Naive thymus-derived CD4-positive, alpha-beta T cell (primary cell): ENCODE results near the gene TMPRSS13. TPM values are rescaled to one million over a fixed set of nuclear protein-coding genes. Genes with fewer than 3 reads are reported as not detected.
"Not testable (repeated sequence)": the region's sequence is repeated elsewhere in the genome, so short reads cannot be mapped to it uniquely, and the experiment has no call there.

Experiments used
- ATAC-seq: fragments of 150-1000 bp; cut with Tn5 transposase; 2 replicates; pipeline ENCODE4 v1.10.0; 2021; ENCODE audit warnings: mild to moderate bottlenecking, moderate library complexity
- CTCF ChIA-PET: fragments of 350-600 bp; sonication (Branson Sonifier 250); formaldehyde crosslinking; loops from one replicate; lab custom pipeline; 2021; ENCODE audit warnings: antibody characterized with exemption; lab: Charles Lee
- POLR2A ChIA-PET: fragments of 350-600 bp; sonication (Branson Sonifier 250); formaldehyde crosslinking; loops from one replicate; lab custom pipeline; 2021; ENCODE audit warnings: antibody characterized with exemption, inconsistent platforms; lab: Charles Lee
- DNase-seq, 9 donors: peaks; one replicate each; pipeline versions ENCODE4 v3.0.0 to v3.0.0-alpha.2; 2020 to 2022; ENCODE audit warnings: mixed read lengths in 1 of 9
- H3K27ac ChIP-seq: one replicate; pipeline ENCODE4 v1.7.0; 2013; ENCODE audit warnings: mild to moderate bottlenecking, low read depth, low read length, moderate library complexity
- H3K27me3 ChIP-seq, 2 donors: one replicate each; pipeline ENCODE4 v1.7.0; 2013; ENCODE audit warnings: low read length in 2 of 2, mild to moderate bottlenecking in 2 of 2, moderate library complexity in 2 of 2; ENCODE audit not compliant: control insufficient read depth in 2 of 2, insufficient read depth in 2 of 2
- H3K36me3 ChIP-seq, 3 experiments: 1 replicate in 2 of 3; 2 replicates in 1 of 3; pipeline ENCODE4 v1.7.0; 2013; ENCODE audit warnings: low read length in 3 of 3, mild to moderate bottlenecking in 3 of 3, moderate library complexity in 1 of 3; ENCODE audit not compliant: insufficient read depth in 3 of 3, control insufficient read depth in 2 of 3
- H3K4me1 ChIP-seq, 2 donors: one replicate each; pipeline ENCODE4 v1.7.0; 2013; ENCODE audit warnings: low read length in 2 of 2, mild to moderate bottlenecking in 2 of 2, moderate library complexity in 1 of 2; ENCODE audit not compliant: control insufficient read depth in 2 of 2, insufficient read depth in 2 of 2
- H3K4me3 ChIP-seq: 2 replicates; pipeline ENCODE4 v1.7.0; 2013; ENCODE audit warnings: mild to moderate bottlenecking, low read length
- H3K9me3 ChIP-seq, 3 experiments: 1 replicate in 2 of 3; 2 replicates in 1 of 3; pipeline ENCODE4 v1.7.0; 2013; ENCODE audit warnings: low read length in 3 of 3; ENCODE audit not compliant: control insufficient read depth in 2 of 3
- H3K27ac Mint-ChIP-seq, 9 donors: one replicate each; pipeline ENCODE4 v1.8.0; 2020 to 2022; ENCODE audit warnings: mixed read lengths in 9 of 9, mild to moderate bottlenecking in 8 of 9, moderate library complexity in 5 of 9, inconsistent platforms in 2 of 9
- H3K27me3 Mint-ChIP-seq, 5 donors: one replicate each; pipeline ENCODE4 v1.8.0; 2021 to 2022; ENCODE audit warnings: mixed read lengths in 5 of 5, mild to moderate bottlenecking in 1 of 5
- H3K36me3 Mint-ChIP-seq, 5 donors: one replicate each; pipeline ENCODE4 v1.8.0; 2020 to 2022; ENCODE audit warnings: mixed read lengths in 5 of 5, mild to moderate bottlenecking in 3 of 5, inconsistent platforms in 1 of 5
- H3K4me1 Mint-ChIP-seq, 7 donors: one replicate each; pipeline ENCODE4 v1.8.0; 2020 to 2022; ENCODE audit warnings: mixed read lengths in 7 of 7, mild to moderate bottlenecking in 3 of 7, inconsistent platforms in 1 of 7
- H3K4me3 Mint-ChIP-seq, 10 donors: one replicate each; pipeline ENCODE4 v1.8.0; 2020 to 2022; ENCODE audit warnings: mild to moderate bottlenecking in 10 of 10, mixed read lengths in 10 of 10, moderate library complexity in 6 of 10, inconsistent platforms in 2 of 10
- H3K9me3 Mint-ChIP-seq, 11 donors: one replicate each; pipeline ENCODE4 v1.8.0; 2020 to 2022; ENCODE audit warnings: mixed read lengths in 11 of 11, mild to moderate bottlenecking in 4 of 11, inconsistent platforms in 1 of 11, moderate library complexity in 1 of 11
- intact Hi-C, 2 donors: fragments of 100-400 bp; cut with micrococcal nuclease; formaldehyde crosslinking; loops; one replicate each; pipeline ENCODE4 v1.15.1; 2023
- polyA plus RNA-seq, 2 donors: library from polyadenylated mRNA; unstranded; fragments of 300-500 nt; fragmentation: Illumina TruSeq; gene quantifications; one replicate each; pipeline ENCODE4 v1.2.3, GENCODE V29; 2021
- total RNA-seq, 6 experiments: library from RNA in 5 of 6; stranded (reverse) in 5 of 6; gene quantifications; 1 replicate in 5 of 6; 2 replicates in 1 of 6; pipeline ENCODE4 v1.2.3 and lab custom pipeline; 2021 to 2026

TMPRSS13 gene
- total and polyA plus RNA-seq, 7 experiments from 2014 or later = 0.47 to 4.1 (median 3.0) TPM

DNA sequence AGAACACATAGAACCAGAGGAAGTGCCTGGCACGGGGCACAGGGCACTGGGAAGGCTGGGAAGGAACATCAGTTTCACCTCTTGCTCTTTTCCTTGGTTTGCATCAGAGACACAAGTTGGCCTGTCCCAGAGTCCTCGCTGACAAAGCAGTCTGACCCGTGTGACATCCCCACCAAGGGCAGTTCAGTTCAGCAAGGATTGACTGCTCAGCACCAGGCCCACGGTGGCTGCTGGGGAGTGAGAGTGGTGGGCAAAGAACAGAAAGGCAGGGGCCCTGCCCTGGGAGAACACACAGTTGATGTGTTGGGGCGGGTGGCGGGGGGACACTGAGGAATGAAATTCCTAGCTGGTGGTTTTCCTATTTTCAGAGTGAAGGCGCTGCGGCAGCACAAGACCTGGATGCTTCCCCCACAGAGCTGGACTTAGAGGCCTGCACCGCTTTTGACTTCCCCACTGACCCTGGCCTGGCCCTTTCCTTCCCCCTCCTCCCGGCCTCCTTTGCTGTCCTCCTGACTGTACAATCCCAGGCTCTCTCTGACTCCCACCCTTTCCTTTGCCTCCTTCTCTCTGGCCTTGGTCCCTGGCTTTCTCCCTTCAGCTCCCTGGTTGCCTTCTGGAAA lies 2.2 kb upstream of the TMPRSS13 start:
- peaks cover 44 to 56% (median 49%) of the 10 kb centered on the region in 7 donors for H3K4me1 Mint-ChIP-seq
- CTCF ChIA-PET = interaction anchor here (1.1 to 3.2 kb wide), 3 partner anchors 15 to 124 kb away, joined by 3 to 18 read pairs (median 4); no protein-coding TSS in a partner anchor
- Histone ChIP-seq H3K4me1 (peaks cover 32 to 40% of the 10 kb centered on the region in 2 donors), H3K4me3 (no peak overlapping the region), H3K36me3 (no peaks in the 10 kb centered on the region), H3K27ac (no peak overlapping the region), H3K9me3 (no peaks in the 10 kb centered on the region), H3K27me3 (no peaks in the 10 kb centered on the region)
- H3K27ac Mint-ChIP-seq = peak overlapping the region in 4 of 9 donors; percentile 42 to 90 (median 60)
- ATAC-seq (no peak), DNase-seq (no peak)
- intact Hi-C loops = no loop called here
- no peaks in the 10 kb centered on the region for H3K9me3 Mint-ChIP-seq
- no peaks in the 10 kb centered on the region for H3K36me3 Mint-ChIP-seq
- peak overlapping the region in 1 of 10 donors; percentile 65 for H3K4me3 Mint-ChIP-seq
- H3K27me3 Mint-ChIP-seq = peaks cover 0 to 6% (median 0%) of the 10 kb centered on the region in 5 donors
- POLR2A ChIA-PET = interaction anchor here (0.5 to 1.3 kb wide), 3 partner anchors 21 to 677 kb away, joined by 3 read pairs; no protein-coding TSS in a partner anchor

DNA sequence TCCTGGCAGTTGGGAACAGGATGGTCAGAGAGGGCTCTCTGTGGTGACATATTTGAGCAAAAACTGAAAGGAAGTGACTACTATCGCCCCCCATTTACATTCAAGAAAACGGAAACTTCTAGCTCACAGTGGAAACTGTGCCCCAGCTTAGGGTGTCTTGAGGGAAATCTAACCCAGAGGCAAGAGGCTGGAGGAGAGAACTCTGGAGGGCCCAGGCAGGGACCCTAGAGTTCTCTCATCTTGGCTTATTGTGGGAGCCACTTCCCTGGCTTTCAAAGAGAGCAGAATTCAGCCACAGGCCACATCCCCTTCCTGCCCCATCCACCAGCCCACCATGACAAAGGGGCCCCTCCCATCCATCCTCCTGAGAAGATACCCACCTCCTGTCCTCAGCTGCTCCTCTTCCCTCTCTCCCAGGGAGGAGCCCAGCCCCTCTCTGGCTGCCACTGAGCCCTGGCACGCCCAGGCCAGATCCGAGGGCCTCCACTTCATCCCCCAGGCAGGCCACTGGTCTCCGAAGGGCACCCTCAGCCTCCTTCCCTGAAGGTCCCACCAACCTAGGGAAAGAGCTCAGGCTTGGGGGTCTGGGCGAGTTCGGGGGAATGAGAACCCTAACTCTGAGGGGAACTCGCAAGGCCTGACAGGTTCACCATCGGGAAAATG lies 1.6 kb upstream of the TMPRSS13 start:
- peaks cover 44 to 56% (median 49%) of the 10 kb centered on the region in 7 donors for H3K4me1 Mint-ChIP-seq
- H3K27me3 Mint-ChIP-seq = peaks cover 0 to 4% (median 0%) of the 10 kb centered on the region in 5 donors
- peak overlapping the region in 9 of 10 donors; percentile 18 to 73 (median 66) for H3K4me3 Mint-ChIP-seq
- Histone ChIP-seq H3K9me3 (no peaks in the 10 kb centered on the region), H3K36me3 (no peaks in the 10 kb centered on the region), H3K27me3 (no peaks in the 10 kb centered on the region), H3K4me1 (peaks cover 32 to 40% of the 10 kb centered on the region in 2 donors), H3K4me3 (peak overlapping the region; percentile 12), H3K27ac (no peak overlapping the region)
- POLR2A ChIA-PET = interaction anchor here (0.5 to 1.3 kb wide), 2 partner anchors 22 to 678 kb away, joined by 3 read pairs; no protein-coding TSS in a partner anchor
- intact Hi-C loops = no loop called here
- no peaks in the 10 kb centered on the region for H3K36me3 Mint-ChIP-seq
- peak; percentile 31 for ATAC-seq
- DNase-seq = peak in 4 of 9 donors; percentile 14 to 23 (median 18)
- H3K27ac Mint-ChIP-seq = peak overlapping the region; percentile 42 to 90 (median 65)
- no peaks in the 10 kb centered on the region for H3K9me3 Mint-ChIP-seq
- CTCF ChIA-PET = interaction anchor here (1.2 to 3.2 kb wide), 3 partner anchors 10 to 123 kb away, joined by 4 to 18 read pairs (median 7); no protein-coding TSS in a partner anchor

DNA sequence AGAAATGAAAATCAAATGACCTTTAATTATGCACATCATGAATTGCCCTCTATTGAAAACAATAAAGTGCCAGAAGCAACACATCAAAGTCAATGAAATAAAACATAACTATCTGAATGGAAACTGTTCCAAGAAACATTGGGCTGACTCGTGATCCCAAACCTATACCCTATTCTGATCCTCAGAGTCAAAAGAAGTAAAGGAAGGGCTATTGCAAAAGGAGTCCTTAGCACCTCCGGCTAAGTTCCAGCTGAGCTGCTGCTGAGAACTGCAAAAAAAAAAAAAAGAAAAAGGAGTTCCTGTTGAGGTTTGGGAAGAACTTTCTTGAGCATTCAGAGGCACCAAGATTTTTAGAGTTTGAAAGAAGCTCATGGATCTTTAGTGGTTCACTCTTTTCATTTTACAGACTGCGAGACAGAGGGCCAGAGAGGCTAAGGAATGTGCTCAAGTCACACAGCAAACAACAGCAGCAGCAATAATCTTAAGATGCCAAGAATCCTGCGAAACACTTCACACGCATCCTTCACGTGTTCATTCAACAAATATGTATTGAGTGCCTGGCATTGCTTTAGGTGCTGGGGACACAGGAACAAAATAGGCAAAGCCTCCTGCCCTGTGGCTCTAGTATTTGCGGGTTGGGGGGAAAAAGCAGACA lies 841 bp upstream of the TMPRSS13 start:
- peaks cover 44 to 56% (median 49%) of the 10 kb centered on the region in 7 donors for H3K4me1 Mint-ChIP-seq
- H3K27me3 ChIP-seq = no peaks in the 10 kb centered on the region
- intact Hi-C loops = no loop called here
- no peaks in the 10 kb centered on the region for H3K36me3 ChIP-seq
- no peak for DNase-seq
- H3K4me3 ChIP-seq = no peak overlapping the region
- POLR2A ChIA-PET = no interaction called here
- H3K4me1 ChIP-seq = peaks cover 32 to 40% of the 10 kb centered on the region in 2 donors
- CTCF ChIA-PET = interaction anchor here (0.7 to 3.2 kb wide), 3 partner anchors 10 to 17 kb away, joined by 3 to 18 read pairs (median 7); no protein-coding TSS in a partner anchor
- no peak for ATAC-seq
- no peaks in the 10 kb centered on the region for H3K36me3 Mint-ChIP-seq
- H3K27me3 Mint-ChIP-seq = peaks cover 0 to 4% (median 0%) of the 10 kb centered on the region in 5 donors
- no peaks in the 10 kb centered on the region for H3K9me3 Mint-ChIP-seq
- H3K9me3 ChIP-seq = no peaks in the 10 kb centered on the region
- H3K4me3 Mint-ChIP-seq = peak overlapping the region in 9 of 10 donors; percentile 48 to 73 (median 66)
- peak overlapping the region; percentile 42 to 90 (median 64) for H3K27ac Mint-ChIP-seq
- no peak overlapping the region for H3K27ac ChIP-seq

DNA sequence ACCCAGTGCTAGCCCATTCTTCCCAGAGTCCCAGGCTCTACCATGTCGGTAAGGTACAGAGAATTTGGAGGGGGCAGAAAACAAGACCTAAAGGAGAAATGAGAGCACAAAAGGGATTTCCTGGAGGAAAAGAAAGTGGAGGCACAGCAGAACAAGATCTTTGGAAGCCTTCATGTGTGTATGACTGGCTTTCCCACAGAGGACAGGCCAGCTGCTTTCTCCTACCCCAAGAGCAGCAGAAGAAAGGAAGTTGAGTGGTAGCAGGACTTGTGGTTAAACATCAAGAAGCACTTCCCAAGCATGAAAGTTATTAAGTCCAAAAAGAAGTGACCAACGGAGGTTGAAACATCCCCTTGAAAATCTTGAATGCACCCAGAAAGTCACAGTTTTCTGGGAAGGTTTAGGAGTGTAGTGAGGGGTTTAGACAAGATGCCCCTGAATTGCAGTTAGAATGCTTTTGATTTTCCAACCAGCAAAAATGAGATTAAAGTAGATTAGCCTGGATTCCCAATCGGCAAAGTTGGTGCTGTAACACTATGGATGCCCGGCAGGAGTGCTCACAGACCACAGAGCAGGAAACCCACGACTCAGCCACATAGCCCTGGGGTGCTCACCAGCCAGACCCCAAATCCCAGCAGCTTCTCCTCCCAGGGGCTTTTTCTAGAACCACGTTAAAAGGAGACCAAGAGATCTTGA lies 608 bp downstream of the TMPRSS13 start:
- intact Hi-C loops = no loop called here
- Mint-ChIP-seq H3K36me3 (no peaks in the 10 kb centered on the region), H3K4me3 (peak overlapping the region in 3 of 10 donors; percentile 10 to 52 (median 31)), H3K4me1 (peaks cover 44 to 55% (median 49%) of the 10 kb centered on the region in 7 donors), H3K27me3 (peaks cover 0 to 4% (median 0%) of the 10 kb centered on the region in 5 donors), H3K9me3 (no peaks in the 10 kb centered on the region), H3K27ac (peak overlapping the region in 3 of 9 donors; percentile 34 to 58 (median 35))
- Histone ChIP-seq H3K27me3 (no peaks in the 10 kb centered on the region), H3K27ac (no peak overlapping the region), H3K36me3 (no peaks in the 10 kb centered on the region), H3K4me3 (no peak overlapping the region), H3K4me1 (peaks cover 32 to 40% of the 10 kb centered on the region in 2 donors), H3K9me3 (no peaks in the 10 kb centered on the region)
- CTCF ChIA-PET = interaction anchor here (0.7 to 1.0 kb wide), 3 partner anchors 11 to 124 kb away, joined by 3 read pairs; no protein-coding TSS in a partner anchor
- POLR2A ChIA-PET = no interaction called here
- ATAC-seq (no peak), DNase-seq (no peak)

DNA sequence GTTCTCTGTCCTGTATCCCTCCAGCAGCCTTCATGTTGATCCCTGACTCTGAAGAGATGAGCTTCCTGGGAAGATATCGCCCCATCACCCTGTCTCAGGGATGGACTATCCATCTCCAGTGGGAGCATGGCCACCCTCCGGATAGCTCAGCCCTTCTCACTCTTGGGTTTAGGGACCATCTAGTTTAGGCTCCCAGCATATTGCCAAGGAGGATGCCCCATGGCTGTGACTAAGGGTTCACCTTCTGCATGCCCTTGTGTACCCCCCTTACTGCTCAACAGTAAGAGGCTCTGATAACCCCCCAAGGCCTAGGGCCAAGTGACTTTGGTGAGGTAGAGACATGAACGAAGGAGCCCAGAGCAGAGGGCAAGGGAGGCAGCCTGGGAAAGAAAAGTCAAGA lies 1.3 kb downstream of the TMPRSS13 start:
- Mint-ChIP-seq H3K9me3 (no peaks in the 10 kb centered on the region), H3K27me3 (peaks cover 0 to 4% (median 0%) of the 10 kb centered on the region in 5 donors), H3K27ac (peak overlapping the region in 3 of 9 donors; percentile 19 to 65 (median 34)), H3K4me1 (peaks cover 38 to 49% (median 46%) of the 10 kb centered on the region in 7 donors), H3K36me3 (no peaks in the 10 kb centered on the region), H3K4me3 (peak overlapping the region in 2 of 10 donors; percentile 9 to 52)
- Histone ChIP-seq H3K27ac (no peak overlapping the region), H3K4me3 (no peak overlapping the region), H3K9me3 (no peaks in the 10 kb centered on the region), H3K4me1 (peaks cover 32 to 40% of the 10 kb centered on the region in 2 donors), H3K36me3 (no peaks in the 10 kb centered on the region), H3K27me3 (no peaks in the 10 kb centered on the region)
- CTCF ChIA-PET = interaction anchor here (1.0 kb wide), 1 partner anchor 125 kb away, joined by 3 read pairs; no protein-coding TSS in a partner anchor
- ATAC-seq (no peak), DNase-seq (no peak)
- POLR2A ChIA-PET = interaction anchor here (0.7 kb wide), 1 partner anchor 229 kb away, joined by 3 read pairs; no protein-coding TSS in a partner anchor
- intact Hi-C loops = no loop called here

DNA sequence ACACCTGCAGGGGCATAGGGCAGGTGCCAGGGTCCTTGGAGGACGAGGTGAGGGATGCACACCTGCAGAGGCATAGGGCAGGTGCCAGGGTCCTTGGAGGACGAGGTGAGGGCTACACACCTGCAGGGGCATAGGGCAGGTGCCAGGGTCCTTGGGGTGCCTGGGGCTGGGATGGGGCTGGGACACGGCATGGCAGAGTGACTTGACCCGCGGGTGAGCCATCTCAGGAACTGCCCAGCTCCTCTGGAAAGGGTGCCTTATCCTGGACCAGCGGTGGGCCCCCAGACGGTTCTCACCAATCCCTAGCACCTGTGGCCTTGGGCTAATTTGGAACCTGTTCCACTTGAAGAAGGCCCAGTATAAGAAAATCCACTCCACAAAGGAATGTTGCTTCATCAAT lies 3.0 kb downstream of the TMPRSS13 start:
- POLR2A ChIA-PET, ATAC-seq, DNase-seq: not testable (repeated sequence)

More for the DNA sequence above, 3.0 kb downstream of the TMPRSS13 start:
- H3K27me3 Mint-ChIP-seq, H3K4me3 Mint-ChIP-seq, H3K9me3 Mint-ChIP-seq, H3K36me3 Mint-ChIP-seq, H3K27ac Mint-ChIP-seq, H3K27ac ChIP-seq, H3K4me3 ChIP-seq, intact Hi-C loops, CTCF ChIA-PET, H3K9me3 ChIP-seq, H3K36me3 ChIP-seq, H3K27me3 ChIP-seq: not testable (repeated sequence)
- H3K4me1 ChIP-seq = peaks cover 22 to 26% of the 10 kb centered on the region in 2 donors
- H3K4me1 Mint-ChIP-seq = peaks cover 25 to 32% (median 30%) of the 10 kb centered on the region in 7 donors
